GM12872 (cell line): ENCODE measurements around the gene PMS2.
A peak's percentile ranks its signal among the peaks of the same experiment; 100 is the strongest.

Experiments
- CTCF ChIP-seq: IDR thresholded peaks from 3 replicates; pipeline ENCODE4 v1.5.1; 2011; ENCODE audit warnings: low read depth, mild to moderate bottlenecking, low read length, moderate library complexity; ENCODE audit not compliant: insufficient read depth

PMS2 gene, protein sequence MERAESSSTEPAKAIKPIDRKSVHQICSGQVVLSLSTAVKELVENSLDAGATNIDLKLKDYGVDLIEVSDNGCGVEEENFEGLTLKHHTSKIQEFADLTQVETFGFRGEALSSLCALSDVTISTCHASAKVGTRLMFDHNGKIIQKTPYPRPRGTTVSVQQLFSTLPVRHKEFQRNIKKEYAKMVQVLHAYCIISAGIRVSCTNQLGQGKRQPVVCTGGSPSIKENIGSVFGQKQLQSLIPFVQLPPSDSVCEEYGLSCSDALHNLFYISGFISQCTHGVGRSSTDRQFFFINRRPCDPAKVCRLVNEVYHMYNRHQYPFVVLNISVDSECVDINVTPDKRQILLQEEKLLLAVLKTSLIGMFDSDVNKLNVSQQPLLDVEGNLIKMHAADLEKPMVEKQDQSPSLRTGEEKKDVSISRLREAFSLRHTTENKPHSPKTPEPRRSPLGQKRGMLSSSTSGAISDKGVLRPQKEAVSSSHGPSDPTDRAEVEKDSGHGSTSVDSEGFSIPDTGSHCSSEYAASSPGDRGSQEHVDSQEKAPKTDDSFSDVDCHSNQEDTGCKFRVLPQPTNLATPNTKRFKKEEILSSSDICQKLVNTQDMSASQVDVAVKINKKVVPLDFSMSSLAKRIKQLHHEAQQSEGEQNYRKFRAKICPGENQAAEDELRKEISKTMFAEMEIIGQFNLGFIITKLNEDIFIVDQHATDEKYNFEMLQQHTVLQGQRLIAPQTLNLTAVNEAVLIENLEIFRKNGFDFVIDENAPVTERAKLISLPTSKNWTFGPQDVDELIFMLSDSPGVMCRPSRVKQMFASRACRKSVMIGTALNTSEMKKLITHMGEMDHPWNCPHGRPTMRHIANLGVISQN

DNA sequence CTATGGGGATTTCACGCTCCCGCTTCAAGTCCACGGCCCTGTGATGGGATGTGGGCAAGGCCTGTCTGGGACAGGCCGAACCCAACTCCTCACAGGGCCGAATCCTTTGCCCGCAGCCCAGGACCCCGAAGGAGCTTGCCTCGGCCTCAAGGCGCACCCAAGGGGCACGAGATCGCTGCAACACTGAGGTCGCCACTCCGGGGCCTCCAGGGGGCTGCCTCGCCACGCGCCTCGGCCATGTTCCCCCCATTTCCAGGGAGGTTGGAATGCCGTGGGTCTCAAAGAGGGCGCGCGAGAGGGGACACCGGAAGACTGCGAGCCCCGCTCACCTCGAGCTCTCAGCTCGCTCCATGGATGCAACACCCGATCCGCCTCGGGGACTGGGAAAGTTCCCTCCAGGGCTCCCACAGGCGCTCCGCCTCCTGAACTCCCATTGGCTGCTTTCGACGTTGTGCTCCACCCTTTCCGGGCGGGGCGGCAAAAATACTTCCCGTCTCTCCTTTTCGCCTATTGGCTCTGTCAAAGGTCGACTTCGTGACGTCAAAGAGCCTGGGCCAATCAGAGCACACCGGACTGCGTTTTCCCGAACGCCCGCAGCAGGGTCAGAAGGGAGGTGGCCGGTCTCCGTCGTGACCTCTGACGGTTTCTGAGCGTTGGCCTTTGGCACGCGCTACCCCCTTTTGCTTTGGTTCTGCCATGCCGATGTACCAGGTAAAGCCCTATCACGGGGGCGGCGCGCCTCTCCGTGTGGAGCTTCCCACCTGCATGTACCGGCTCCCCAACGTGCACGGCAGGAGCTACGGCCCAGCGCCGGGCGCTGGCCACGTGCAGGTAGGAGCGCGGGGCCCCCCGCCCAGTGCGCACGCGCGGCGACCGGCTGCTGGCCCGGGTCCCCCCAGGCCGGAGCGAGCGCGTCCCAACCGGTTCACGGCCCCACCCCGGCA, at the start of gene PMS2, which contains the start of gene AIMP2:
Gene PMS2 (minus strand): TSS at position 382 of the 944 bp plus-strand sequence. CDS start 30 bp downstream, at position 352.
Gene AIMP2 (plus strand): TSS at position 605 of the 944 bp plus-strand sequence. CDS start 92 bp downstream, at position 697.
- TF ChIP-seq CTCF: peak; percentile 32; the same call in 1 of the 3 replicates

- TF ChIP-seq CTCF: no peak
These were observed 48.7 kb upstream of the PMS2 start for GRCh38 chr7:6057316-6058129.

DNA sequence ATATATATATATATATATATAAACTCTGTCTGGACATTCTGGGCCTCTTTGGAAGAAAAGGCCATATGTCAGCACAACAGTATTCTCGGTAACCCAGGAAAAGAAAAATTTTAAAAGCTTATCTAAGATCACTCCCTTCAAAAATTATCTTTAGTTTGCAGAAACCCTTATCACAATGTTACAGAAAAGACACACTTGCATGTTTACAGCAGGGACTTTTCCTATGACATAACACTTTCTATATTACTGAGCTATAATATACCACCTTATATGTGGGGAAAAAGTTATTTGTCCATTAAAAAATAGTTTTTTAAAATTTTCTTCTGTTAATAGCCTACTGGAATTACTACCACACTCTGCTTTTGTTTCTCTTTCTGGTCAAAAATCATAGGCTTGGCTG, 47.8 kb upstream of the PMS2 start:
- no peak for TF ChIP-seq CTCF

DNA sequence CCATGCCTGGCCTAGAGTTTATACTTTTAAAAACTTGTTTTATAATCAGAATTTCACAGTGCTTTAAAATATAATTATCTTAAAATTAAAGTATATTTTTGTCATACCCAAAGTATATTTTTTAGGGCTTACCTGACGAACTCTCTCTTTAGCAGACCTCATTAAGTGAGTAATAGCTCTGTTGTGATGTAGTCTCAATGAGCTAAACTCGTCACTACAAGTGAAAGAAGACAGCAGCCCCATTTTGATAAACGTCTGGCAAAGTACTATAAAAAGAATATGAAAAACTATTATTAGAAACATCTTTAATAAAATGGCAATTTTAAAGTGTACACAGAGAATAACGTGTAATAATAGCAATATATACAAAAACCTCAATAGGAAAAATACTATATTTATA, 40.9 kb upstream of the PMS2 start:
- TF ChIP-seq CTCF: no peak

GRCh38 chr7:6035686-6036085, 26.8 kb upstream of the PMS2 start:
- no peak for TF ChIP-seq CTCF

DNA sequence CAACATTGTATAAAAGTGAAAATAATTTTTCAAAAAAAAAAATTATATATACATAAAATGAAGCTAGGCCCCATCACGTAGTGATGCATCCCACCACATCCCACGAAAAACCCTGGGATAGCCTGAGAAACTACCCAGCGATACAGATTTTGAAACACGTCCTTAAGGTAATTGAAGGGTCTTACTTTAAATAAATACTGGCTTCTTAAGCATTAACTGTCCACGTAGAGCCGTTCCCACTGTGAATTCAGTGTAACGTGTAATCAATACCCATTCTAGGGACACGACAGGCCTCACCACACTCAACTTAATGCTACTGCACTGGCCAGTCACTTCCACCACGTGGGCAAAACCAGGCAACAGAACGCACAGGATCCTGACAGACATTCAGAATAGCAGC, 26.3 kb upstream of the PMS2 start:
- no peak for TF ChIP-seq CTCF
